HG03095 (cell line): ENCODE results near the gene GAL3ST1.

Experiments
- ATAC-seq: cut with Tn5 transposase; IDR thresholded peaks from one replicate; pipeline ENCODE4 v1.9.1; 2021; ENCODE audit warnings: moderate library complexity; ENCODE audit not compliant: unreplicated experiment

The GAL3ST1 gene

DNA sequence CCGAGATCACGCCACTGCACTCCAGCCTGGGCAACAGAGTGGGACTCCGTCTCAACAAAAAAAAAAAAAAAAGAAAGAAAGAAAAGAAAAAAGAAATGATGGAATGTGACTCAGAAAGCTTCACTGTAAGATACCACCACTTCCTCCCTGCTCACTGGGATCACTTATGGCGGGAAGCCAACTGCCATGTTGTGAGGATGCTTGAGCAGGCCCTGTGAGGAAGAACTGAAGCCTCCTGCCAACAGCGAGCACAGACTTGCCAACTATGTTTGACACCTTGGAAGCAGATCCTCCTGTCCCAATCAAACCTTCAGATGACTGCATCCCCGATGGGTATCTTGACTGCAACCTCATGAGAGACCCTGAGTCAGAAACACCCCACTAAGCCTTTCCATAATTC lies 36.2 kb downstream of the GAL3ST1 start:
- ATAC-seq = no peak

DNA sequence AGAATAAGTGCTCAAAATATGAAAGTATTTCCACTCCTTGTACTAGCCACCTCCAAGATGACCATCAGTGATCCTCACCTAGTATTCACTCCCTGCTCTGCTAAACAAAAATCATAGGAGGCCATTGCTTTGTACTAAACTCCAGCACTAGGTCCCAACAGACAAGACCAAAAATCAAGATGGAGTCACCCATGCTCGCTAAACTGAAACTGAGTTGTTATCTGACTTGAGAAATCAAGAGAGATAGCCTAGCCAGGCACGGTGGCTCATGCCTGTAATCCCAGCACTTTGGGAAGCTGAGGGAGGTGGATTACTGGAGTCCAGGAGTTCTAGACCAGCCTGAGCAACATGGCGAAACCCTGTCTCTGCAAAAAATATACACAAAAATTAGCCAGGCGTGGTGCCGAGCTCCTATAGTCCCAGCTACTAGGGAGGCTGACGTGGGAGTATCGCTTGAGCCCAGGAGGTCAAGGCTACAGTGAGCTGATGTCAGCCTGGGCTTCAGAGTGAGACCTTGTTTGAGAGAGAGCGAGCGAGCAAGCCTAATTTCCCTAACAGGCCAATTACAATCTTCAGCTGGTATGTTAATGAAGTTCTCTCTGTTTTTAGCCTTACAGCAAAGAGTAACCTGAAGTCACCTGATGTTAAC lies 37.3 kb downstream of the GAL3ST1 start:
- no peak for ATAC-seq

GRCh38 chr22:30535182-30535581 lies 39.3 kb downstream of the GAL3ST1 start:
- ATAC-seq = no peak

DNA sequence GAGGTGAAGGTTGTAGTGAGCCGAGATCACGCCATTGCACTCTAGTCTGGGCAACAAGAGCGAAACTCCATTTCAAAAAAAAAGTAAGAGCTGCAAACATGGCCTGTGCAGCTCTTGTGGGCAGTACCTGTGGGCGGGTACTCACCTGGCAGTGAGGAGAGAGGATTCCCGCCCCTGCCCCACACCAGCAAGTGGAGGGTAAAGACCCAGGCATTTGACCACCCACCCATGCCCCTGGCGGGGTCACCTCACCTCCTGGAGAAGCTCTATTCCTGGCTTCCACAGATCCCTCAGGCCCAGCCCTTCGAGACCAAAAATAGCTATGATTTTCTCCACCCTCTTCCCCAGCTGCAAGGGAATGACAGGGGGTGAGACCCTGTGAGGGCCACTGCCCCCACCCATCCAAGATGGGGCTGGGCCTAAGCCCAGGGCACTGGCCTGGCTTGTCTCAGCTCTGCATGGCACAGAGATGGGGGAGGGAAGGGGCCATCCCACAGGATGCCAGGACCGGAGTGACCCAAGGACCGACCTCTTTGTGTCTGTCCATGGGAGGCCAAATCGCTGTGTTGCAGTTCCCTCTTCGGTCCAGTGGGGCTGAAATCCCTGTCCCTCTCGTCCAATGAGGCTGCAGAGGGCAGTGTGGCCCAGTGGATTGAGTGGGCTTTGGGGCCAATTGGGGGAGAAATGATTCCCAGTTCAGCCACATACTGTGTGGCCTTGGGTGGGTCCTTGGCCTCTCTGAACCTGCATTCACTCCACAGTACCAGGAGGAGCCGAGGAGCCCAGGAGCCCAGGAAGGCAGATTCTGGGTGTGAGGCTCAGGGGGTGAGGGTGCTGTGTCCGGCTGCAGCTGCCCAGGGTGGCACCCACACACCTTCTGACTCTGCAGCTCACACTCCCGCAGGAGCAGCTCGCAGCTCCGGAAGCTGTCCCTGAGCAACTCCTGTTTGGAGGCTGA lies 42.5 kb downstream of the GAL3ST1 start:
- ATAC-seq = no peak

DNA sequence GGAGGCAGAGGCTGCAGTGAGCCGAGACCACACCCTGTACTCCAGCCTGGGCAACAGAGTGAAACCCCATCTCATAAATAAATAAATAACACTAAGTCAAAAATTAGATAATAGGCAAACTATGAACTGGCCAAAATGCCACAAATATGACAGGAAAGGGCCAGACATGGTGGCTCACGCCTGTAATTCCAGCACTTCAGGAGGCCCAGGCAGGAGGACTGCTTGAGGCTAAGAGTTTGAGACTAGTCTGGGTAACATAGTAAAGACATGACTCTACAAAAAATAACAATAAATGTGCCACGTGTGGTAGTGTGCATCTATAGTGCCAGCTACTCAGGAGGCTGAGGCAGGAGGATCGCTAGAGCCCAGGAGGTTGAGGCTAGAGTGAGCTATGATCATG lies 47.8 kb downstream of the GAL3ST1 start:
- no peak for ATAC-seq

GRCh38 chr22:30523646-30524489 lies 50.6 kb downstream of the GAL3ST1 start:
- ATAC-seq = no peak

DNA sequence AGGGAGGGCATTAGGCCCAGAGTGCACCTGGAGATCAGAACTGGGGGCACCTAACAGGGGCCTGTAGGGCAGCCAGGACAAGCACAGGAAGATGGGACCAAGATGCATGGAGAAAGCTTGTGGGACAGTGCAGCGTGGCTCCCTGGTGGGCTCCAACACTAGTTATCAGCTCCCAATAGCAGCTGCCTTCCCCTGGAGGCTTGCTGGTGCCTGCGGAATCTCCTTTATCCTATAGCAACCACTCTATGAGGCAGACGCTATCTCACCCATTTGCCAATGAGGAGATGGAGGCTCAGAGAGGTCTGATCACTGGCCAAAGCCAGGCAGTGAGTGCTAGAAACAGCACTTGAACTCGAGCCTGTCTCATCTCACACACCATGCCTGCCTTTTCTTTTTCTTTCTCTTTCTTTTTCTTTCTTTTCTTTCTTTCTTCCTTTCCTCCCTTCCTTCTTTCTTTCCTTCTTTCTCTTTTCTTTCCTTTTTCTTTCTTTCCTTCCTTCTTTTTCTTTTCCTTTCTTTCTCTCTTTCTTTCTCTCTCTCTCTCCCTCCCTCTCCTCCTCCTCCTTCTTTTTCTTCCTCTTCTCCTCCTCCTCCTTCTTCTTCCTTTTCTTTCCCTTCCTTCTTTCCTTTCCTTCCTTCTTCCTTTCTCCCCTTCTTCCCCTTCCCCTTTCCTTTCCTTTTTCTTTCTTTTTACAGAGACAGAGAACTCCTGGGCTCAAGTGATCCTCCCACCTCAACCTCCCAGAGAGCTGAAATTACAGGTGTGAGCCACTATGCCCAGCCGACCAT lies 52.9 kb downstream of the GAL3ST1 start:
- no peak for ATAC-seq

GRCh38 chr22:30519842-30520425 lies 54.5 kb downstream of the GAL3ST1 start:
- ATAC-seq = no peak

GRCh38 chr22:30516731-30517130 lies 57.7 kb downstream of the GAL3ST1 start:
- ATAC-seq = no peak

GRCh38 chr22:30516273-30516672 lies 58.2 kb downstream of the GAL3ST1 start:
- ATAC-seq = no peak

DNA sequence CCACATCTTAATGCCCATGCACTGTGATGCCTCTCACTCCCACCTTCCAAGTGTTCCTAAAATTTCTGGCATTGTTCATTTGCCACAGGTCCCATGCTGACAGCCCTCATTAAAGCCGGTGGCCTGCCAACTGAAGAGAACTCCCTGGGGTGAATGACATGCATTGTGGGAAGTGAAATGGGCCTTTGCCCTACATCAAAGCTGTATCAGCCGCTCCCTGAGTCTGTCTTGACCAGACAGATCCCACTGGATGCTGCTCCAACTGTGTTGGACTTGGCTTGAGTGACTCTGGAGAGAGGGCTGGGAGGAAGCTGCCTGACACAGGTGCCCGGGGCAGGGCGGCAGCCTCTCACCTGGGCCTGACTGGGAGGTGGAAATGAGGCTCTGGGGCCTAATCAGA lies 60.2 kb downstream of the GAL3ST1 start:
- no peak for ATAC-seq

GRCh38 chr22:30513462-30513861 lies 61.0 kb downstream of the GAL3ST1 start:
- no peak for ATAC-seq

DNA sequence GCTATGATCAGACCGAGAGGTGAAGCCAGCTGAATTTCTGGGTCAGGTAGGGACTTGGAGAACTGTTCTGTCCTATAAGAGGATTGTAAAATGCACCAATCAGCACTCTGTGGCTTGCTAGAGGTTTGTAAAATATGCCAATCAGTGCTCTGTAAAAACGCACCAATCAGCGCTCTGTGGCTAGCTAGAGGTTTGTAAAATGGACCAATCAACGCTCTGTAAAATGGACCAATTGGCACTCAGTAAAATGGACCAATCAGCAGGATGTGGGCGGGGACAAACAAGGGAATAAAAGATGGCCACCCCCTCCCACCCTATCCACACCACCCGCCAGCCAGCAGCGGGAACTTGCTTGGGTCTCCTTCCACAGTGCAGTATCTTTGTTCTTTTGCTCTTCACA lies 62.6 kb downstream of the GAL3ST1 start:
- no peak for ATAC-seq

- ATAC-seq = no peak
Measured at GRCh38 chr22:30511109-30511508, 63.4 kb downstream of the GAL3ST1 start.

DNA sequence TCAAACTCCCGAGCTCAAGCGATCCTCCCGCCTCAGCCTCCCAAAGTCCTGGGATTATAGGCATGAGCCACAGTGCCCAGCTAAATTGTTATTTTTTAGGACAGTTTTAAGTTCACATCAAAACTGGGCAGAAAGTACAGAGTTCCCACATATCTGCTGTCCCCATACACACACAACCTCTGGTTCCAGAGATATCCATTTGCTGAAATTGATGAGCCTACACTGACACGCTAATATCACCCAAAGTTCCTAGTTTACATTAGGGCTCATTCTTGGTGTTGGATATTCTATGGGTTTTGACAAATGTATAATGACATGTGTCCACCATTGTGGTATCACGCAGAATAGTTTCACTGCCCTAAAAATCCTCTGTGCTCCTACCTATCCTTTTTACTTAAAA lies 66.2 kb downstream of the GAL3ST1 start:
- ATAC-seq = no peak

GRCh38 chr22:30507670-30508069 lies 66.8 kb downstream of the GAL3ST1 start:
- ATAC-seq = no peak

GRCh38 chr22:30506507-30506968 lies 67.9 kb downstream of the GAL3ST1 start:
- ATAC-seq = no peak
